ENCODE data around the gene ALG6. TPM values are rescaled to one million over a fixed set of nuclear protein-coding genes. Genes with fewer than 3 reads are reported as not detected.

ALG6 gene
- total RNA-seq, 5 donors from 2014 or later (not counting 1 experiment from before 2014, with no cell fraction given), result 17.5 to 25.2 (median 22.2) TPM

DNA sequence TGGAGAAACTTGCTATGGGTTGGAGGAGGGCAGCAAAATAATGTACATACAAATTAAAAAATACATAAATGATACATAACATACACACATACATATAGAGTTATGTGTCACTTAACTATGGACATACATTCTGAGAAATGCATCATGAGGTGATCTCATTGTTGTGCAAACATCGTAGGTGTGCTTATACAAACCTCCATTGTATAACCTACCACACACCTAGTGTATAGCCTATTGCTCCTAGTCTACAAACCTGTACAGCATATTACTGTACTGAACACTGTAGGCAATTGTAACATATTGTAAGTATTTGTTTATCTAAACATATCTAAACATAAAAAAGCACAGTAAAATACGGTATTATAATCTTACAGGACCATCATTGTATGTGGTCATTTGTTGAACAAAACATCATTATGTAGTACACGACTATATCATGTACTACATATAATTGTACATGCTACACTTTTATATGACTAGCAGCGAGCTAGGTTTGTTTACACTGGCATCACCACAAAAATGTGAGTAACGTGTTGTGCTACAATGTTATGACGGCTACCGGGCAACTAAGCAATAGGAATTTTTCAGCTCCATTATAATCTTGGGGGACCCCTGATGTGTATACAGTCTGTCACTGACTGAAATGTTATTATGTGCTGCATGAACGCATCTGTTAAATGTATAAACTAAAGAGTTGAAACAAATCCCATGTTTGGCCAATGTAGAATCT, 120.1 kb downstream of the ALG6 start:
- no peaks in the 10 kb centered on the region for H3K27me3 ChIP-seq (replicated peaks in 1 of 2; ENCODE audit: control insufficient read depth in 2 of 2, extremely low read depth in 1 of 2, insufficient read depth in 2 of 2, low read length in 1 of 2)
- Mint-ChIP-seq H3K27ac (no peak overlapping the region), H3K36me3 (peaks cover 23% of the 10 kb centered on the region), H3K4me1 (no peaks in the 10 kb centered on the region), H3K4me3 (no peak overlapping the region), H3K9me3 (no peaks in the 10 kb centered on the region), H3K27me3 (no peaks in the 10 kb centered on the region)
- no peak for ATAC-seq (replicated peaks in 1 of 4)
- H3K4me3 ChIP-seq (ENCODE audit: control insufficient read depth in 1 of 2, extremely low read depth in 1 of 2, low read length in 1 of 2), result no peak overlapping the region
- POLR2A ChIA-PET, result no interaction called here
- no peaks in the 10 kb centered on the region for H3K36me3 ChIP-seq (ENCODE audit: control insufficient read depth in 2 of 2, extremely low read depth in 1 of 2, insufficient read depth in 1 of 2, low read length in 1 of 2)
- no peaks in the 10 kb centered on the region for H3K9me3 ChIP-seq
- DNase-seq, result no peak
- H3K27ac ChIP-seq (ENCODE audit: low read length), result no peak overlapping the region
- WGBS (ENCODE audit: insufficient coverage), result 100% methylated on average over 1 of the region's 8 CpGs
- no peaks in the 10 kb centered on the region for H3K4me1 ChIP-seq (ENCODE audit: control insufficient read depth in 1 of 2, extremely low read depth in 1 of 2, insufficient read depth in 2 of 2, low read length in 2 of 2)
- CTCF ChIA-PET, result interaction anchor here in 1 of 2 donors (0.6 kb wide), 1 partner anchor 10 kb away, joined by 4 read pairs; no protein-coding TSS in a partner anchor

Other genes with a start within 250 kb of the ALG6 start
- gene FOXD3, start 45.1 kb upstream of the ALG6 start, total RNA-seq, result not detected
- 10 to 100 TPM; 16.6 to 27.3 (median 22.5) TPM for gene ITGB3BP, start 155.6 kb downstream of the ALG6 start, total RNA-seq
- 1 to 10 TPM; 6.5 to 8.1 (median 7.4) TPM for gene EFCAB7, start 155.9 kb downstream of the ALG6 start, total RNA-seq
- 10 to 100 TPM; 12.2 to 17.3 (median 15.5) TPM for gene PGM1, start 225.8 kb downstream of the ALG6 start, total RNA-seq